ENCODE measurements around the gene ZC3H12D. TPM values are rescaled to one million over a fixed set of nuclear protein-coding genes. Genes with fewer than 3 reads are reported as not detected.

ZC3H12D gene
- total and polyA plus RNA-seq, 2 of the 8 experiments (the other 6 are each of a cell fraction or from before 2014, with no cell fraction given), result 0.05 to 0.07 TPM

DNA sequence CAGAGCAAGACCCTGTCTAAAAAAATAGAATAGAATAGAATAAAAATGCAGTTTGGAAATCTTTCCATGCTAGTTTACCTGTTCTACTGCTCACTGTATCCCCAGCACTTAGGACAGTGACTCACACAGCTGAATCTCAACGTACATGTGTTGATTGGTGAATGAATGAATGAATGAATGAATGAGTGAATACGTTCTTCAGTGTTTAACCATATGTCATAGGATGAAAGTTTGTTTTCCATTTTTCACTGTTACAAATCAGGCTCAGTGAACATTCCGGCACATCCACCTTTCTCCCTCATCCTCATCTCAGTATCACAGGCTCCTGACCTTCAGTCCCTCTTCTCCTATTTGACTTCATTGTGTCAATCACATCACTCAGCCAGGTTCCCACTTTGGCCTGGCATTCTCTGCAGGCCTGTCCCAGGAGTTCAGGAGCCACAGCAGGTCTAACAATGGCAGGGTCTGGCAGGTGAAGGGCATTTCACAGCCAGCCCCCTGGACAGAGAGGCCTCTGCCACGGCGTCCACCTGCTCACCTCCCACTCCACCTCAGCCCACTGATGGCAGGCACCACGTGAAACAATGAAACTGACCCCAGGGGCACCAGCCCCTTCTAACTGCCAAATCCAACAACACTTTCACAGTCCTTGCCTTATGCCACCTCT, 7.9 kb downstream of the ZC3H12D start:
- Histone ChIP-seq H3K79me1 (ENCODE audit: low read depth, low read length) (no peaks in the 10 kb centered on the region), H2BK15ac (ENCODE audit: low read length) (no peak overlapping the region), H4K8ac (ENCODE audit: extremely low read depth, insufficient read depth, low read length) (no peak overlapping the region), H2BK120ac (replicated peaks; ENCODE audit: low read depth, low read length) (no peak overlapping the region), H2BK12ac (ENCODE audit: low read depth, low read length) (no peak overlapping the region), H3K23me2 (ENCODE audit: low read depth, low read length) (peaks cover 2% of the 10 kb centered on the region; the same call in 1 of the 2 replicates), H3K9ac (replicated peaks in 1 of 4; ENCODE audit: extremely low read depth in 1 of 4, low read depth in 3 of 4, low read length in 3 of 4) (no peak overlapping the region), H3K4me3 (ENCODE audit: extremely low read depth in 1 of 4, insufficient read depth in 2 of 4, low read depth in 3 of 4, low read length in 4 of 4) (no peak overlapping the region), H3K27me3 (replicated peaks in 1 of 4; ENCODE audit: control insufficient read depth in 3 of 4, extremely low read depth in 1 of 4, insufficient read depth in 3 of 4, low read length in 3 of 4) (no peaks in the 10 kb centered on the region), H4K91ac (replicated peaks; ENCODE audit: insufficient read length, low read length) (no peak overlapping the region), H4K5ac (ENCODE audit: insufficient read length, low read depth, low read length) (no peak overlapping the region), H3K79me2 (ENCODE audit: control insufficient read depth in 1 of 2, insufficient read depth in 2 of 2, low read length in 2 of 2) (no peaks in the 10 kb centered on the region), H4K20me1 (replicated peaks in 1 of 2; ENCODE audit: control insufficient read depth in 1 of 2, insufficient read depth in 2 of 2, low read length in 2 of 2) (no peaks in the 10 kb centered on the region), H3K4ac (replicated peaks; ENCODE audit: insufficient read length, low read depth, low read length) (no peak overlapping the region), H3K36me3 (ENCODE audit: control insufficient read depth in 2 of 4, insufficient read depth in 4 of 4, low read length in 3 of 4) (no peaks in the 10 kb centered on the region), H2AK5ac (ENCODE audit: low read depth, low read length) (0 out of 2 replicates have a peak overlapping the region, but pooled peaks have one; percentile 6), H3K14ac (ENCODE audit: insufficient read length) (no peak overlapping the region), H2BK5ac (ENCODE audit: low read depth, low read length) (no peak overlapping the region), H3K27ac (ENCODE audit: low read depth, low read length) (no peak overlapping the region), H3K56ac (replicated peaks; ENCODE audit: insufficient read length, low read depth, low read length) (no peak overlapping the region), H2BK20ac (ENCODE audit: low read length) (no peak overlapping the region), H3K23ac (ENCODE audit: insufficient read length) (no peak overlapping the region), H3K18ac (ENCODE audit: extremely low read depth, low read length) (no peak overlapping the region), H3K4me1 (replicated peaks in 1 of 4; ENCODE audit: control insufficient read depth in 3 of 4, insufficient read depth in 4 of 4, low read length in 3 of 4) (peaks cover 0 to 5% (median 1%) of the 10 kb centered on the region in 4 experiments; a peak in 1 of 7 replicates), H3K9me3 (ENCODE audit: insufficient read depth in 2 of 2, low read depth in 1 of 2, low read length in 1 of 2) (no peaks in the 10 kb centered on the region), H3K4me2 (ENCODE audit: insufficient read depth in 1 of 2, low read depth in 2 of 2, low read length in 2 of 2) (no peak overlapping the region), H2AFZ (ENCODE audit: low read length) (no peak overlapping the region)
- CTCF ChIA-PET (ENCODE audit: partially characterized antibody), result interaction anchor here (0.6 to 0.7 kb wide), 2 partner anchors 8 to 449 kb away, joined by 3 to 4 read pairs; partner anchors contain the start of gene ZC3H12D
- 76% methylated on average over 6 of the region's 6 CpGs; no CpG with 5 or more reads in 1 of the 2 experiments for WGBS, 2 experiments (ENCODE audit: extremely low coverage in 1 of 2, insufficient coverage in 1 of 2, insufficient read length in 1 of 2, insufficient replicate concordance in 2 of 2, low coverage in 1 of 2, low lambda C conversion rate in 2 of 2, missing lambda C conversion rate in 1 of 2)
- FAIRE-seq, result no peak
- no peak for DNase-seq (ENCODE audit: low read depth in 1 of 2, low spot score in 2 of 2)
- POLR2A ChIA-PET (ENCODE audit: partially characterized antibody), result no interaction called here
- TF ChIP-seq CBX8 (IDR thresholded peaks at IDR 0.05; ENCODE audit: borderline replicate concordance, low read depth, low read length), result no peak
- TF ChIP-seq, protein P1, sequence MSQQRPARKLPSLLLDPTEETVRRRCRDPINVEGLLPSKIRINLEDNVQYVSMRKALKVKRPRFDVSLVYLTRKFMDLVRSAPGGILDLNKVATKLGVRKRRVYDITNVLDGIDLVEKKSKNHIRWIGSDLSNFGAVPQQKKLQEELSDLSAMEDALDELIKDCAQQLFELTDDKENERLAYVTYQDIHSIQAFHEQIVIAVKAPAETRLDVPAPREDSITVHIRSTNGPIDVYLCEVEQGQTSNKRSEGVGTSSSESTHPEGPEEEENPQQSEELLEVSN (IDR thresholded peaks at IDR 0.05), result no peak
- no peak for TF ChIP-seq TCF12 (IDR thresholded peaks at IDR 0.05; ENCODE audit: low read depth, low read length)
- TF ChIP-seq SP2 (IDR thresholded peaks at IDR 0.05; ENCODE audit: low read length), result no peak
- no peak for TF ChIP-seq RXRA (IDR thresholded peaks at IDR 0.05; ENCODE audit: insufficient read depth, low read depth, low read length)
- no peak for TF ChIP-seq CHD1 (IDR thresholded peaks at IDR 0.05; ENCODE audit: low read depth, low read length)
- no peak for TF ChIP-seq CHD2 (IDR thresholded peaks at IDR 0.05; ENCODE audit: low read length)
- TF ChIP-seq JUND (IDR thresholded peaks at IDR 0.05; ENCODE audit: low read length), result no peak
